NCI-H1092 (cell line): ENCODE results near the gene TTC1.
"Not testable (repeated sequence)": the region's sequence is repeated elsewhere in the genome, so short reads cannot be mapped to it uniquely, and the experiment has no call there.

Experiments used
- DNase-seq: peaks from one replicate; lab custom pipeline; 2025; lab: John Stamatoyannopoulos, UW

The TTC1 gene

GRCh38 chr5:160042671-160043070 is 33.7 kb downstream of the TTC1 start:
- DNase-seq, result no peak

GRCh38 chr5:160044391-160044804 is 35.5 kb downstream of the TTC1 start:
- no peak for DNase-seq

- DNase-seq, result no peak
These were observed 36.0 kb downstream of the TTC1 start for GRCh38 chr5:160044967-160045366.

GRCh38 chr5:160047423-160047822 is 38.5 kb downstream of the TTC1 start:
- DNase-seq, result no peak

GRCh38 chr5:160048131-160048530 is 39.2 kb downstream of the TTC1 start:
- DNase-seq, result no peak

GRCh38 chr5:160049099-160049498 is 40.2 kb downstream of the TTC1 start:
- DNase-seq, result no peak

- DNase-seq, result no peak
These were observed 45.1 kb downstream of the TTC1 start for GRCh38 chr5:160054047-160054446.

- DNase-seq, result no peak
These were observed 45.9 kb downstream of the TTC1 start for GRCh38 chr5:160054831-160055230.

- no peak for DNase-seq
These were observed 48.3 kb downstream of the TTC1 start for GRCh38 chr5:160057256-160057655.

GRCh38 chr5:160060001-160060400 is 51.1 kb downstream of the TTC1 start:
- DNase-seq, result no peak

GRCh38 chr5:160061770-160062169 is 52.8 kb downstream of the TTC1 start:
- DNase-seq, result no peak

GRCh38 chr5:160064417-160064810 is 55.5 kb downstream of the TTC1 start:
- DNase-seq, result no peak

- DNase-seq, result no peak
These were observed 56.2 kb downstream of the TTC1 start for GRCh38 chr5:160064995-160065614.

GRCh38 chr5:160069120-160069519 is 60.2 kb downstream of the TTC1 start:
- DNase-seq, result not testable (repeated sequence)

- no peak for DNase-seq
These were observed 62.6 kb downstream of the TTC1 start for GRCh38 chr5:160071516-160071915.

GRCh38 chr5:160071916-160072315 is 63.0 kb downstream of the TTC1 start:
- DNase-seq, result no peak

- no peak for DNase-seq
These were observed 66.1 kb downstream of the TTC1 start for GRCh38 chr5:160075073-160075472.

- no peak for DNase-seq
These were observed 68.1 kb downstream of the TTC1 start for GRCh38 chr5:160076997-160077396.

- DNase-seq, result no peak
These were observed 70.8 kb downstream of the TTC1 start for GRCh38 chr5:160079753-160080152.

- DNase-seq, result no peak
These were observed 72.6 kb downstream of the TTC1 start for GRCh38 chr5:160081495-160081894.

- DNase-seq, result no peak
These were observed 73.9 kb downstream of the TTC1 start for GRCh38 chr5:160082614-160083500.

GRCh38 chr5:160083501-160083900 is 74.6 kb downstream of the TTC1 start:
- DNase-seq, result no peak

GRCh38 chr5:160084144-160084543 is 75.2 kb downstream of the TTC1 start:
- no peak for DNase-seq

- DNase-seq, result no peak
These were observed 78.3 kb downstream of the TTC1 start for GRCh38 chr5:160087199-160087598.
